Fibroblast of skin of abdomen (primary cell): ENCODE results near the gene PITX1.

Source experiments
- DNase-seq: peaks from one replicate; pipeline ENCODE4 v3.0.0-alpha.2; 2013

The PITX1 gene

GRCh38 chr5:135028791-135029476, 5.1 kb downstream of the PITX1 start:
- no peak for DNase-seq

- DNase-seq: no peak
Measured at GRCh38 chr5:135027697-135028615, 6.1 kb downstream of the PITX1 start.

GRCh38 chr5:135027266-135027696, 6.7 kb downstream of the PITX1 start:
- DNase-seq: no peak

GRCh38 chr5:135026645-135027265, 7.3 kb downstream of the PITX1 start:
- no peak for DNase-seq

- DNase-seq: no peak
Measured at GRCh38 chr5:135025730-135026644, 8.0 kb downstream of the PITX1 start.

- no peak for DNase-seq
Measured at GRCh38 chr5:135024956-135025729, 8.9 kb downstream of the PITX1 start.

GRCh38 chr5:135020111-135020895, 13.7 kb downstream of the PITX1 start:
- no peak for DNase-seq

- no peak for DNase-seq
Measured at GRCh38 chr5:135019314-135019713, 14.7 kb downstream of the PITX1 start.

GRCh38 chr5:135018457-135018856, 15.6 kb downstream of the PITX1 start:
- DNase-seq: no peak

- no peak for DNase-seq
Measured at GRCh38 chr5:135016861-135017290, 17.2 kb downstream of the PITX1 start.

GRCh38 chr5:135015942-135016341, 18.1 kb downstream of the PITX1 start:
- no peak for DNase-seq

GRCh38 chr5:135013947-135014570, 20.0 kb downstream of the PITX1 start:
- DNase-seq: no peak

- no peak for DNase-seq
Measured at GRCh38 chr5:135013445-135013844, 20.6 kb downstream of the PITX1 start.

- no peak for DNase-seq
Measured at GRCh38 chr5:135012951-135013391, 21.1 kb downstream of the PITX1 start.

GRCh38 chr5:135012033-135012588, 21.9 kb downstream of the PITX1 start:
- no peak for DNase-seq

GRCh38 chr5:135011355-135012032, 22.5 kb downstream of the PITX1 start:
- DNase-seq: no peak

- DNase-seq: no peak
Measured at GRCh38 chr5:135010502-135011354, 23.3 kb downstream of the PITX1 start.
